Spleen (tissue), 7 donors: ENCODE measurements around the gene TRIM26.

ENCODE experiments used
- CTCF ChIP-seq, 11 experiments: fragments of 200-600 bp in 7 of 11; fragments of 450-650 bp in 4 of 11; sonication (generic) in 4 of 11; IDR thresholded peaks in 8 of 11; conservative IDR thresholded peaks in 3 of 11; 1 replicate in 7 of 11; 2 replicates in 4 of 11; pipeline versions ENCODE4 v1.4.0 to v1.8.0; 2016 to 2021; ENCODE audit warnings: antibody characterized with exemption in 11 of 11, inconsistent platforms in 4 of 11, mild to moderate bottlenecking in 1 of 11
- POLR2A ChIP-seq, 3 donors: fragments of 450-650 bp; IDR thresholded peaks; one replicate each; pipeline ENCODE4 v1.5.1; 2017; ENCODE audit warnings: antibody characterized with exemption in 3 of 3, mild to moderate bottlenecking in 1 of 3
- POLR2AphosphoS5 ChIP-seq, 3 donors: sonication (generic); formaldehyde crosslinking; IDR thresholded peaks; one replicate each; pipeline ENCODE4 v1.5.1; 2017; ENCODE audit warnings: antibody characterized with exemption in 3 of 3
- donor health status: DM: no; HTN: no; CAD: no; lungs with moderate emphysema.
- donor health status: DM: no; HTN: no; CAD: no.
- donor health status: DM: no; HTN: no; CAD: no.

- TF ChIP-seq CTCF (IDR thresholded peaks at IDR 0.05 in 8 of 11, conservative IDR thresholded peaks at IDR 0.05 in 3 of 11) (no peak), POLR2AphosphoS5 (IDR thresholded peaks at IDR 0.05) (no peak), POLR2A (IDR thresholded peaks at IDR 0.05) (no peak)
These were observed 68.4 kb downstream of the TRIM26 start for GRCh38 chr6:30144811-30145210.
